GM12873 (cell line): ENCODE data around the gene MXD4.

Experiments used
- TF ChIP-seq, protein P1 (sequence below): IDR thresholded peaks from 2 replicates; pipeline ENCODE4 v1.5.1; 2012; ENCODE audit warnings: low read depth, mild to moderate bottlenecking, moderate library complexity, low read length, control low read depth; ENCODE audit not compliant: insufficient read depth; ENCODE audit errors: missing control alignments

MXD4 gene

DNA sequence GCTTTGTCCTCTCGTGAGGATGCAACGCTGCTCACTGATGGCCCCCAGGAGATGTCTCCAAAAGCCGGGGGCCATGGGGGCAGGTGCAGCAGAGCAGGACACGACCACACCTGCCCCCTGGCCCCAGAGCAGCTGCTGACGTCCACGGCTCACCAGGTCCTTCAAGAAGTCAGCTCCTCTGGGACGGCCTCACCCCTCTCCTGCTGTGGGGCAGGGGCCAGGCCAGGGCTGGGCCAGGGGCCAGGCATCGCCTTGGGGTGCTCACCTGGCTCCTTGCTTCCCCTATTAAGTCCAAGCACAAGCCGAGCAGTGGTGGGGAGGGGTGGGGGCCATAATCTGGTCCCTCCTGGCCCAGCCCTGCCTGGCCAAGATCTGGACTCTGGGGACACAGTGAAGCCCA is 28.6 kb upstream of the MXD4 start:
- TF ChIP-seq, protein P1, sequence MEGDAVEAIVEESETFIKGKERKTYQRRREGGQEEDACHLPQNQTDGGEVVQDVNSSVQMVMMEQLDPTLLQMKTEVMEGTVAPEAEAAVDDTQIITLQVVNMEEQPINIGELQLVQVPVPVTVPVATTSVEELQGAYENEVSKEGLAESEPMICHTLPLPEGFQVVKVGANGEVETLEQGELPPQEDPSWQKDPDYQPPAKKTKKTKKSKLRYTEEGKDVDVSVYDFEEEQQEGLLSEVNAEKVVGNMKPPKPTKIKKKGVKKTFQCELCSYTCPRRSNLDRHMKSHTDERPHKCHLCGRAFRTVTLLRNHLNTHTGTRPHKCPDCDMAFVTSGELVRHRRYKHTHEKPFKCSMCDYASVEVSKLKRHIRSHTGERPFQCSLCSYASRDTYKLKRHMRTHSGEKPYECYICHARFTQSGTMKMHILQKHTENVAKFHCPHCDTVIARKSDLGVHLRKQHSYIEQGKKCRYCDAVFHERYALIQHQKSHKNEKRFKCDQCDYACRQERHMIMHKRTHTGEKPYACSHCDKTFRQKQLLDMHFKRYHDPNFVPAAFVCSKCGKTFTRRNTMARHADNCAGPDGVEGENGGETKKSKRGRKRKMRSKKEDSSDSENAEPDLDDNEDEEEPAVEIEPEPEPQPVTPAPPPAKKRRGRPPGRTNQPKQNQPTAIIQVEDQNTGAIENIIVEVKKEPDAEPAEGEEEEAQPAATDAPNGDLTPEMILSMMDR = no peak

DNA sequence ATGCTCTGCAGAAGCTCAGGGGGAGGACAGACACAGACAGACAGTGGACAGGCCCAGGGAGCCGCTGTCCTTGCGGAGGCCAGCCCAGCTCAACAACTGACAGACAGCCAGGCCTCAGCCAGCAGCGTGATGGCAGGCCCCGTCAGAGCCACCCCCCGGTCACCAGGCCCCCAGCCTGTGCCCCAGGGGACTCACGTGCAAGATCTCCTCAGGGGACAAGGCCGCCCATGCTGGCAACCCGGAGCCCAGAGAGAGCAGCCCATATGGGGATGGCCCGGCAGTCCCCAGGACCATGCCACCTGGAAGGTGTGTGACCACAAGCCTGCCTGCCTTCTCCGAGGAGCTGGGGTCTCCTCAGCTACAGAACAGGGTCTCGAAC is 28.0 kb upstream of the MXD4 start:
- TF ChIP-seq, protein P1 = no peak

DNA sequence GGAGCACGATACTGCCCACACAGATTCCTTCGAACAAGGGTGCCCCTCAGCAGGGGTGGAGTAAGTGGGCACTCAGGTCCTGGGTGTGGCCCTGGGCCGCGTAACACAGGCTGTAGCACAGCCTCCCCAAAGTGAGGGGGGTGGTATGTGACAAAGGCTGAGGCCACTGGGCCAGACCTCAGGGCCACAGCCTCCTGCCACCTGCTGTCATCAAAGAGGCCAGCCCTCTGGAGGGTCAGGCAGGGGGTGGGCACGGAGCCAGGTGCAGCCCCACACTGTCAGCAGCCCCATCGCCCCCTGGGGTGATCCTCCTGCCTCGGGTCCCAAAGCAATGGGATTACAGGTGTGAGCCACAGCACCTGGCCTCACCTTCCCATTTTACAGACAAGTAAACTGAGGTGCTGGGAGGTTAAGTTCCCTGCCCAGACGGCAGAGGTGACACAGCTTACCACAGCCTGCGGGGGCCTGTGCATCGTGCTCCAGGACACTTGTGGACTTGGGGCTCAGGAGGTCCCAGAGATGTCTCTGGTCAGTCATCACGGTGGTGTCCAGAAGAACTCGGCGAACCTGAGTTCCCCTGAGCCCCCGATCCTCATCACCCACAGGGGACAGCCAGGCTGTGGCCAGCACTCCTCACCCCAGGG is 27.5 kb upstream of the MXD4 start:
- TF ChIP-seq, protein P1 = no peak

DNA sequence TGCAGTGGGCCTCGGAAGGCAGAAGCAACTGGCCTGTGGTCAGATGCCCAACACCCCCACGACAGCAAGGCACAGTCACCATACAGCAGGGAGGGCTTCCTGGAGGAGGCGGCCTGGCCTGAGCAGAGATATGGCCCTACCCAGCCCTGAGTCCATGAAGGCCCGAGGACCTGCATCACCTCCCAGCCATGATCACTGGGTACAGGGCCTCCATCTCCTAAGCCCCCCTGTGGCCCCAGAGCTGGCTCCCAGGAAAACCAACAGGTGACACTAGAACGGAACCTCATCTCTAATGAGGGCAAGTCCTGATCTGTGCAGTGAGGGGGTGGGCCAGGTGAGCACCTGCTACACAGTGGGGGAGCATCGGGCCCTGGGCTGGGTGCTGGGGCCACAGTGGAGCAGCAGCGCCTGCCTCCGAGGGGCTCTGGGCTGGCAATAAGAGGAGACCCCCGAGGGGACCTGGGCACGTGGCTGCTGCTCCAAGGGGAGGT is 26.2 kb upstream of the MXD4 start:
- TF ChIP-seq, protein P1 = no peak

DNA sequence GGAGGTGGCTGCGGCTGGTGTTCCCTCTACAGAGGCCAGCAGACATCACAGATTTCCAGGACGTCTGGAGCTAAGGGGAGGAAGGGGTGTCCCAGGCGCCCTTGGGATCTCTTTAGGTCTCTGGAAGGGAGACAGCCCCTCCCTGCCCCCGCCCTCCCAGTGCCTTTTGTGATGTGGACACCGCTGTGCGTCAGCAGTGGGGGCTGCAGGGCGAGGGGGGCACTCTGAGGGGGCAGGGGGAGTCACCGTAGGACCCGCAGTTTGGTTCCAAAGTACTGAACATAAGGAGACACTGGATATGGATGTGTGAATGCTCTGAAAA is 25.6 kb upstream of the MXD4 start:
- TF ChIP-seq, protein P1 = no peak

DNA sequence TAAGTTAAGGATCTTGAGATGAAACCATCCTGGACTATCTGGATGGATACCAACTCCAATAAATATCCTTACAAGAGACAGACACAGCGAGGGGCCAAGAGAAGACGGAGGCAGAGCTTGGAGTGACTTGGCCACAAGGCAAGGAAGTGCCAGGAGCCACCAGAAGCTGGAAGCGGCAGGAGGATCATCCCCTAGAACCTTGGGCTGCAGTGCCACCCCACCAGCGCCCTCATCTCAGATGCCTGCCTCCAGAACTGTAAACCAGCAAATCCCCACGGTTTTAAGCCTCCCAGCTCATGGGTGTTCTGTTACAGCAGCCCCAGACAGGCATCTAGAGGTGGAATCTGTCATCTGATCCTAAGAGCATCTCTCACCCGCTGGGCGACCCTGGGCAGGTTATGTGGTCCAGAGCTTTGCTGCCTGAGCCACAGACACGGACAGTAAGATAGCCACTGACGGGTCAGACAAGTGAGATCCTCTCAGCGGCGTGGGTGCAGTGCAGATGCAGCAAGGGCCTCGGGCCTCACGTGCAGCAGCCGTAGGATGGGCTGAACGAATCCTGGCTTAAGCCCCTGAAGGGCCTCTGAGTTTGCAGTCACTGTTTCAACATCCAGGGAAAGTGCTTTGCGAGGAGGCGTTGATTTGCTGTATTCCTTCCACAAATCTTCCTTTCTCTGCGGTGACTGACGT is 25.1 kb upstream of the MXD4 start:
- TF ChIP-seq, protein P1 = no peak

DNA sequence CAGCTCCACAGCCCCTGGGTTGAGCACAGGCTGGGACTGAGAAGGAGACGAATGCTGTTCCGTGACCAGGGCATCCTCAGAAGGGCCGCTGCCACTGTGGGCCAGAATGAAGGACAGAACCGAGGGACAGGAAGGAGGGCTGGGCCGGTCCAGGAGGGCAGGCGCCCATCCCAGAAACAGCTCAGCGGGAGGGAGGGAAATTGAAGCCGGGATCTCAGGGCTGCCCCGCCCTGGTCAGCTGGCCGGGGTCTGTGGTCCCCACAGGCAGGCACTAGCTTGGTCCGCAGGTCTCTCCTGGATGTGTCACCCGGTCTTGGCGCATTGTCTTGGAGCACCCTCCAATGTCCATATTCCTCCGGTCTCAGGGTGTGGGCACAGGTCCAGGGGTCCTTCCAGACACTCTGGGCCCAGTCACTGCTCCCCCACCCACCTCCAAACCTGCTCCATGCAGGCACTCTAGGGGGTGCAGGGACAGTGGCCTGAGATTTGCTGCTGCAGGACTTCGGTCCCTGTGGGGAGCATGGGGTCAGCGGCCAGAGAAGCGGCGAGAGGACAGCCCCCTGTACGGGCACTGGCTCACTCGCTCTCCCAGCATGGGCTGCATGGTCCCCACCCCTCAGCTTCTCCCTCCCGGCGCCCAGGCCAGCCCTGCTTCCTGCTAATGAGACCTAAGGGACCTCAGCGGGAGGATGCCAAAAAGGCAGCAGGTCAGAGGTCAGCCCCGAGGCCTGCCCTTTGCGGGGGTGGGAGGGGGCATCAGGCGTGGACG is 23.9 kb upstream of the MXD4 start:
- TF ChIP-seq, protein P1 = no peak
